ENCODE data around the gene MYL7. TPM values are rescaled to one million over a fixed set of nuclear protein-coding genes. Genes with fewer than 3 reads are reported as not detected.

The MYL7 gene
- total and polyA plus RNA-seq, 9 donors = 0.35 to 2.0 (median 1.5) TPM; not detected in 3

- no peaks in the 10 kb centered on the region for H3K36me3 ChIP-seq
- intact Hi-C loops (cut with DNase I) = no loop called here
- 83 to 96% (median 92%) methylated on average over 5 of the region's 5 CpGs for WGBS, 3 donors
- no peak for DNase-seq
- H3K27me3 ChIP-seq = no peaks in the 10 kb centered on the region
- no peaks in the 10 kb centered on the region for H3K4me1 ChIP-seq (ENCODE audit: insufficient read depth)
- no peak overlapping the region for H3K4me3 ChIP-seq
- no peaks in the 10 kb centered on the region for H3K9me3 ChIP-seq
- no peak overlapping the region for H3K27ac ChIP-seq
- no peak for TF ChIP-seq POLR2A (IDR thresholded peaks at IDR 0.05)
- TF ChIP-seq EP300 (IDR thresholded peaks at IDR 0.05) = no peak
- TF ChIP-seq CTCF (IDR thresholded peaks at IDR 0.05) = no peak
These were observed 18.9 kb upstream of the MYL7 start for GRCh38 chr7:44159824-44160630.

- no peaks in the 10 kb centered on the region for H3K9me3 ChIP-seq
- 92 to 94% (median 92%) methylated on average over 12 of the region's 12 CpGs for WGBS, 3 donors
- H3K27ac ChIP-seq = no peak overlapping the region
- H3K4me3 ChIP-seq = no peak overlapping the region
- no peaks in the 10 kb centered on the region for H3K4me1 ChIP-seq (ENCODE audit: insufficient read depth)
- no peaks in the 10 kb centered on the region for H3K36me3 ChIP-seq
- no peak for DNase-seq
- no peaks in the 10 kb centered on the region for H3K27me3 ChIP-seq
- TF ChIP-seq EP300 (IDR thresholded peaks at IDR 0.05) (no peak), POLR2A (IDR thresholded peaks at IDR 0.05) (no peak), CTCF (IDR thresholded peaks at IDR 0.05) (no peak)
- intact Hi-C loops (cut with DNase I) = no loop called here
These were observed 17.9 kb upstream of the MYL7 start for GRCh38 chr7:44158873-44159631.

GRCh38 chr7:44158096-44158872, 17.2 kb upstream of the MYL7 start:
- DNase-seq = no peak
- intact Hi-C loops (cut with DNase I) = no loop called here
- 77 to 81% (median 78%) methylated on average over 10 of the region's 10 CpGs for WGBS, 3 donors
- no peaks in the 10 kb centered on the region for H3K9me3 ChIP-seq
- no peaks in the 10 kb centered on the region for H3K4me1 ChIP-seq (ENCODE audit: insufficient read depth)
- no peaks in the 10 kb centered on the region for H3K27me3 ChIP-seq
- no peak for TF ChIP-seq EP300 (IDR thresholded peaks at IDR 0.05)
- TF ChIP-seq POLR2A (IDR thresholded peaks at IDR 0.05) = no peak
- TF ChIP-seq CTCF (IDR thresholded peaks at IDR 0.05) = no peak
- H3K4me3 ChIP-seq = no peak overlapping the region
- no peak overlapping the region for H3K27ac ChIP-seq
- no peaks in the 10 kb centered on the region for H3K36me3 ChIP-seq
